OCI-LY7 (cell line): ENCODE data around the gene TMEM150C.

ENCODE experiments used
- EZH2phosphoT487 ChIP-seq: fragments of 200-600 bp; sonication (generic); IDR thresholded peaks from 2 replicates; pipeline ENCODE4 v1.6.1; 2018; ENCODE audit warnings: low read depth, borderline replicate concordance, mild to moderate bottlenecking, mixed run types, antibody characterized with exemption, low read length, moderate library complexity, mixed read lengths
- TF ChIP-seq, protein P1 (sequence below): fragments of 200-600 bp; sonication (generic); conservative IDR thresholded peaks from 2 replicates; pipeline ENCODE4 v1.5.1; 2014; ENCODE audit warnings: mild to moderate bottlenecking, antibody characterized with exemption, low read length, moderate library complexity, mixed read lengths

DNA sequence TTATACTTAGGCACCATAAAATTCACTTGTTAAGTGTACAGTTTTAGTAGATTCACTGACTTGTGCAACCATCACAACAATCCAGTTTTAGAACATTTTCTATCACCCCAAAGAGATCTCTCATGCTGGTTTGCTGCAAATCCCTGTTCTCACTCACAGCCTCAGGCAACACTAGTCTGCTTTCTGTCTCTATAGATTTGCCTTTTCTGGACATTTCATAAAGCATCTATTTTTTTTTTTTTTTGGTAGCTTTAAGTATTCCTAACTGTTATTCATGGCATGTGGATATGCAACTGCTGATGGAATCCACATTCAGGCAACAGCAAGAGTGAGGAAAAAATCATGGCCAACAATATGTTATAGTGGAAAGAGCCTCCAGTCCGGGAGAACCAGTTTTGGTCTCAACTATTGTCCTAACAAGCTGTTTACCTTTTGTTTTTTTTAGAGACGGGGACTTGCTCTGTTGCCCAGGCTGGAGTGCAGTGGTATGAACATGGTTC is 27.0 kb upstream of the TMEM150C start:
- TF ChIP-seq, protein P1, sequence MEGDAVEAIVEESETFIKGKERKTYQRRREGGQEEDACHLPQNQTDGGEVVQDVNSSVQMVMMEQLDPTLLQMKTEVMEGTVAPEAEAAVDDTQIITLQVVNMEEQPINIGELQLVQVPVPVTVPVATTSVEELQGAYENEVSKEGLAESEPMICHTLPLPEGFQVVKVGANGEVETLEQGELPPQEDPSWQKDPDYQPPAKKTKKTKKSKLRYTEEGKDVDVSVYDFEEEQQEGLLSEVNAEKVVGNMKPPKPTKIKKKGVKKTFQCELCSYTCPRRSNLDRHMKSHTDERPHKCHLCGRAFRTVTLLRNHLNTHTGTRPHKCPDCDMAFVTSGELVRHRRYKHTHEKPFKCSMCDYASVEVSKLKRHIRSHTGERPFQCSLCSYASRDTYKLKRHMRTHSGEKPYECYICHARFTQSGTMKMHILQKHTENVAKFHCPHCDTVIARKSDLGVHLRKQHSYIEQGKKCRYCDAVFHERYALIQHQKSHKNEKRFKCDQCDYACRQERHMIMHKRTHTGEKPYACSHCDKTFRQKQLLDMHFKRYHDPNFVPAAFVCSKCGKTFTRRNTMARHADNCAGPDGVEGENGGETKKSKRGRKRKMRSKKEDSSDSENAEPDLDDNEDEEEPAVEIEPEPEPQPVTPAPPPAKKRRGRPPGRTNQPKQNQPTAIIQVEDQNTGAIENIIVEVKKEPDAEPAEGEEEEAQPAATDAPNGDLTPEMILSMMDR, result no peak
- TF ChIP-seq EZH2phosphoT487, result no peak
